GM21825 (cell line): ENCODE data around the gene CHST11.

Experiments
- ATAC-seq: cut with Tn5 transposase; IDR thresholded peaks from one replicate; pipeline ENCODE4 v1.9.1; 2021; ENCODE audit warnings: mild to moderate bottlenecking, moderate library complexity; ENCODE audit not compliant: unreplicated experiment

The CHST11 gene

GRCh38 chr12:104669851-104670337 lies 213.1 kb downstream of the CHST11 start:
- ATAC-seq: peak; percentile 67

- no peak for ATAC-seq
These were observed 214.0 kb downstream of the CHST11 start for GRCh38 chr12:104670439-104671408.

DNA sequence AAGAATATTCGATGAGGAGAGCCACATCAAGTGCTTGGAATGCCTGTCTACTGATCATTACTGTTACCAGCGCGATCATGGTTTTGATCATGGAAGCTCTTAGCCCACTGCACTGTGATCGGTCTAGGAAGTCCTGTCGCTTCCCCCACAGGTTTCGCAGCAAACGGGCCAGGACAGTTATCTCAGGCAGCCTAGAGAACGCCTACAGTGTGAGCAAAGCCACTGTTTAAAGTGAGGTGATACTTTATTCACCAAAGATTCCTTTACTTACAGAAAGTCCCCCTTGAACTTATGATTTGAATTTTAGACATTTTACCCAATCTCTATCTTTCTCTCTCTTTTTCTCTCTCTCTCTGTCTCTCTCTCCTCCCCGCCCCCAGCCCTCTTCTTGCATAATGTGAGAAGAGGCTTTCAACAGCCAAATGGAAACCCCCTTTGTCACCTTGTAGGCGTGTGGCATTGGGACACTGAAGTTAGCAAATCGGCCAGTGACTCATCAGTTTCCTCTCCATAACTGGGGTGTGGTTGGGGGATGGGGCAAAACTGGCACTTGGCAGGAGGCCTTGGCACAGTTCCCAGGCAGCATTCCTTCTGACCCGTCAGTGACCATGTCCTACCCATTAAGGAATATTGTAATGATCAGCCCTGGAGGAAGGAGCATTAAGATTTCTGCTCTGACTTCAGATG lies 214.8 kb downstream of the CHST11 start:
- ATAC-seq: peak; percentile 61

DNA sequence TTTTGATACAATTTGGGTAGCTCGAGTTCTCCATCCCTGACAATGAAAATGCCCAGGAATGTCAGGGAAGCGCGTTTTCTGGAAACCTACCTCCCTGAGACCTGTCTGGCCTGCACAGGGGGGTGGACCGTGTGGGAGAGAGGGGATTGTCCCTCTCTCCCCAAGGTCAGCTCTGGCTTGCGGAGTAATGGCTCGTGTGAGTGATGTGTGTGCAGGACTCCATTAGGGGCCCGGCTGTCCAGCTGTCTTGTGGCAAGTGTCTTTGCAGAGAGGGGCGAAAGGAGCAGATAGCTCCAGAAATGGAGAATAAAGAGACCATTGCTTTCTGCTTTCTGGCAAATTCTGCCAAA lies 215.3 kb downstream of the CHST11 start:
- no peak for ATAC-seq

DNA sequence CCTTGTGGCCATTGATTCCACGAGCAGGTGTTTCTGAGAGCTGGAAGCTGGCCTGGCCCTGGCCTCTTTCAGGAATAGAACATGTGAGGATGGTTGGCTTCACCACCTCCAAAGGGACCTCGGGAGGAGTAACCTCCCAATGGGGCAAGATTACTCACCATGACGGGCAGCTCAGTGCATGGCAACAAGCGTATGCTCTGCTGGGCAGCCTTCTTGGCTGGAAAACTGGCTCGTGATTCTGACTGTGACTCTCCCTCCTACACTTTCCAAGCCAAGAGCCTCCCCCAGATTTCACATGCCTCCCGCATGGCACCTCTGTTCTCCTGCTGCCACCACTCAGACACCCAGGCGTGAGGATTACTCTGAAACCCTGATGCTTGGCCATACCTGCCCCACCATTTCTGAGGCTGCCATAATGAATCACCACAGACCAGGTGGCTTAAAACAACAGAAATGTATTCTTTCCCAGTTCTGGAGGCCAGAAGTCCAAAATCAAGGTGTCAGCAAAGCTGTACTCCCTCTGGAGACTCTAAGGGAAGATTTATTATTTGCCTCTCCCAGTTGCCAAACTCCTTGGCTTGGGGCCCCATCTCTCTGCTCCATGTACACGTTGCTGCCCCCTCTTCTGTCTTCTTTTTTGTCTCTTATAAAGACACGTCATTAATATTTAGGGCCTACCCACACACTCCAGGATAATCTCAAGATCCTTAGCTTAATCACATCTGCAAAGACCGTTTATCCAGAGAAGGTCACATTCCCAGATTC lies 215.9 kb downstream of the CHST11 start:
- no peak for ATAC-seq

- ATAC-seq: no peak
These were observed 216.5 kb downstream of the CHST11 start for GRCh38 chr12:104673294-104673693.

- ATAC-seq: no peak
These were observed 217.1 kb downstream of the CHST11 start for GRCh38 chr12:104673696-104674482.

DNA sequence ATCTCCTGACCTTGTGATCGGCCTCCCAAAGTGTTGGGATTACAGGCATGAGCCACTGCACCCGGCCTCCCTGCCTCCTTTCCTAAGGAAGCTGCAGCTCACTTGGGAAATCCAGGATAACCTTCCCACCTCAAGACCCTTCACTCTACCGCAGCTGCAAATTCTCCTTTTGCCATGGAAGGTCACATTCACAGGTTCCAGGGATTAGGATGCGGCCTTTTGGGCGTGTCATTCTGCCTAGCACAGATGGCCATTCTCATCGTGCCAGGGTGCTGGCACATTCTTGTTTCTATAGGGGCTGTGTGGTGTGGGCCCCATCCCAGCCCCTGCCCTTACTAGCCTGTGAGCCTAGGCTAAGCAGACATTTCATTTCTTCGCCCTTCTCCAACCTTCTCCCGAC lies 219.9 kb downstream of the CHST11 start:
- no peak for ATAC-seq

GRCh38 chr12:104677441-104678089 lies 220.8 kb downstream of the CHST11 start:
- ATAC-seq: no peak

DNA sequence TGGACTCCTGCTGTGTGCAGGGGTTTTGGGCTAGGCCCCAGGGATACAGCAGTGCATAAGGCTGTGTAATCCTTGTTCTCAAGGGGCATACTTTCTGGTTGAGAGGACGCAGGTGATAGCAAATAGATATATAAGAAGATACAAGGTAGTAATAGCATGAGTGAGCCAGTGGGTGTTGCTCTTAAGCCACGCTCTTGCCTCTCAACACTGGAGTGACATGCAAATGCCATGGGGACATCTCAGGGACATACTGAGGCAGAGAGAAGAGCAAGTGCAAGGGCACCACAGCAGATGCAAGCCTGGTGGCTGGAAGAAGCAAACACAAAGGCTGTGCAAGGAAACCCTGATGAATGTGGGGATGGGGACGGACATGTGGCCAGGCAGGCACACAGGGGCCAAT lies 223.3 kb downstream of the CHST11 start:
- peak; percentile 42 for ATAC-seq

DNA sequence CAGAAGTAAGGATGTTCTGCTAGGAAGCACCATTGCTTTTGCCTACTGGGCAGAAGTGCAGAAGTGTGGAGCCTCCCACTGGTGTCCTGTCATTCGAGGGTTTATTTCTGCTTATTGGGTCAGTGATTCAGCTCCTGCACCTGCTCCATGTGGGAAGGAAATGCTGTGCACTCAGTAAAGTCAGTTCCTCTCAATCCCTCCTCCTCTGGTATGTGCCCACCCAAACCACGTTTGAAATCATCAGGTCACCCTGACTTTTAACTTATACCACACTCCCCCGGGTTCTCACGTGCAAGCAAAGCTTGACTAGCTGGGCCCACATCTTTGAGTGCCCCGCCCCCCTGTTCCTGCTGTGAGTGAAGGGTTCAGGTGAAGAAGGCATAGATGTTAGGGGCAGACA lies 223.7 kb downstream of the CHST11 start:
- ATAC-seq: no peak

DNA sequence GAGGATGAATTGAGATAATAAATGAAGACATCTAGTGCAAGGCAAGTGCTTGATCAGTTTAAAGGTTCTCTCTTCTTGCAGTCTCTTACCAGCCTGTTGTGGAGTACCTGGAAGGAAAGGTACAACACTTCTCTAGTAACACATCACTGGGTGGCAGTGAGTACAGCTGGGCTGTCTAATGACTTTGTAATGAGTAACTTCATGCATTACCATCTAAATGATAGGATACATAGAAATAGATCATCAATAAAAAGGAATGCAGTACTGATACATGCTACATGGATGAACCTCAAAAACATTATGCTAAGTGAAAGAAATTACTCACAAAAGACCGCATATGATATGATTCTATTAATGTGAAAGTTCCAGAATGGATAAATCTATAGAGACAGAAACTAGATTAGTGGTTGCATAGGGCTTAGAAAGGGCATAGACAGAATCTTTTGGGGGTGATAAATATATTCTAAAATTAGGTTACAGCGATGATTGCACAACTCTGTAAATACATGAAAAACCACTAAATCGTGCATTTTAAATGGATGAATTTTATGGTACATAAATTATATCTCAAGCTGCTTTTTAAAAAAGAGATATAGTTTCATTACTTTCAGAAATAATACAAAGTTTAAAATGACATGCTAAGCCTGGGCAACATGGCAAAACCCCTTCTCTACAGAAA lies 224.4 kb downstream of the CHST11 start:
- ATAC-seq: no peak

GRCh38 chr12:104682790-104683279 lies 226.1 kb downstream of the CHST11 start:
- ATAC-seq: peak; percentile 54

DNA sequence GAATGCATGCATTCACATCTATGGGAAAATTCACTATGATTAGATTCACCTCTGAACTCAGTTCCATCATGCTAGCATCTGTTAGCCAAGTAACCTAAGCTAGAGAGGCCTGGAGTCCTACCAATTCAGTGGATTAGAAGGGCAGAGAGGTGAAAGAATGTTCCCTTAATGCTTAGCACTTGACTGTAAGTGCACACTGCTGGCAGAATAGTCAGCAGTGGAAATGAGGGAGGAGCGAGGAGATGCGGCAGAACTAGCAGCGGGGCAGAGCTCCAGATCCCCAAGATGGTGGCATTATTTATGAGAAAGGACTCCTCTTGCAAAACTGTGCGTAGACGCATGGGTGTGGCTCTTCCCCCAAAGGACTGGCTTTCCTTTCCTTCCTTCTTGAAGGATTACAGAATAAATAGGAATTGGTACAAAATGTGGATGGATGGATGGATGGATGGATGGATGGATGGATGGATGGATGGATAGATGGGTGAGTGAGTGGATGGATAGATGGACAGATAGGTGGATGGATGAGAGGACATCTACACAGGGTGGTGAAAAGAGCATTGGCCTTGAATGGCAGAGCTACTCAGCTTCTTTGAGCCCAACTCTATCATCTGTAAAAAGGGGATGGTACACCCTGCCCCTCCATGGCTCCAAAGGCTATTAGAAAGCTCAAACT lies 227.2 kb downstream of the CHST11 start:
- no peak for ATAC-seq

- no peak for ATAC-seq
These were observed 228.1 kb downstream of the CHST11 start for GRCh38 chr12:104684884-104685283.

DNA sequence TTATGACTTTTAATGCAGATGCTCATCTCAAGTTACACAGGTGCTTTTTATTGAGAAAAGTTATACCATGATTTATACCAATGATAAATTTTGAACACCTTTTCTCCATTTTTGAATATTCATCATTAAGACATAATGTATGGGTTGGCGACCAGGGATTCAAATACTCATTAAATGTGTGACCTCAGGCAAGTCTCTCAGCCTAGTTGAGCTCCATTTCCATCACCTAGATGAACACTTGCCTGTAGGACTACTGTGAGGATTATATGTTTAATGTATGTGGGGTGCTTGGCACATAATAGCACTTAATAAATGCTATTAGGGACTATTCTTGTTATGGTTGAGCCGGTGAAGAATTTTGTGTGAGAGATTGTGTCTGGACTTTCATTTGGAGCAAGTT lies 228.6 kb downstream of the CHST11 start:
- no peak for ATAC-seq

GRCh38 chr12:104686196-104686595 lies 229.4 kb downstream of the CHST11 start:
- no peak for ATAC-seq

DNA sequence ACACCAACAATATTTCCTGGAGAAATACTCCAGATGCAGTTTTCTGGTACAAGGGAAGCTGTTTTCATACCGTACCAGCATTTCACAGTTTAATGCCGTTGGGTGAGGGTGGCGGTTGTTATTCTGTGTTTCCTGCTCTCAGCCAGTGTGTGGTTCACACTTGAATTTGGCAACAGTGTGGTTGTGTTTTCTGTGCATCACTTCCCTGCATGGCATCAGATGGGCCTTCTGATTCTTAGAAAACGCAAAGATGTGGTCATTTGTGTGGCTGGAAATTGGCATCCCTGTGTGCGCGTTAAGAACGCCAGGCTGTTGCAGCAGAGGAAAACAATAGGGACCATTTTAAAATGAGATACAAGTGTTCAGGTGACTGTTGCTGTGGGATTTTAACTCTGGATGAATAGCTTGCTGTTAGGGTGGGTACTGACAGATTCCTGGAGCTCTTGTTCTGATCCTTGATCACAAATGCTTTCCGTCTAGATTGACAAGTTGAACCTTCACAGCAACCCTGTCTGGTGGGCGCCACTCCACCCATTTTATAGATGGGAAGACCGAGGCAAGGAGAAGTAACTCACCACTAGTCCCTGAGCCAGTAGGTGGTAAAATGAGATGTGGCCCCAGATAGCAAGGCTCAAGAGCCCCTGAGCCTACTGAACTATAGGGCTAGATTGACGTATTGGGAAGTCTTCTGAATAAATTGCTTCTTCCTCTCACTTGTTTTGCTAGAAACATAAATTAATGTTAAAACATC lies 231.2 kb downstream of the CHST11 start:
- no peak for ATAC-seq
